Measurements from ENCODE around the gene NFE2L2.
"Not testable (repeated sequence)": the region's sequence is repeated elsewhere in the genome, so short reads cannot be mapped to it uniquely, and the experiment has no call there.

Gene NFE2L2

DNA sequence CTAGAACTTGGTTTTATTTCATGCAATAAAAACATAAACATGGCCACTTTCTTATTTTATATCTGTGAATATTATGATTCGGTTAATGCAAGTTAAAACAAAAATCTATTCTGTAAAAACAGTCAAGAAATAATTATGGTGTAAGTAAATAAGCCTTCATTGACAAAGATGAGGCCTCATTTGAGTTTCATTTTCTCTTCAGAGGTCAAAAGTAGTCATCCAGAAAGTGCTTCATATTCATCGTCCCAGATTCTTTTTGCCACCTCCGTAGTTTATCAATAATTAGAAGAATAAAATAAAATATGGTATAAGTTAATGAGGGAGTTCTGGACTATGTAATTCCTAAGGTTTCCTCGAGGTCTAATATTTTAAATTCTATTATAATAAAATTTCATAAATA is 71.3 kb downstream of the NFE2L2 start:
- TF ChIP-seq, protein P1, sequence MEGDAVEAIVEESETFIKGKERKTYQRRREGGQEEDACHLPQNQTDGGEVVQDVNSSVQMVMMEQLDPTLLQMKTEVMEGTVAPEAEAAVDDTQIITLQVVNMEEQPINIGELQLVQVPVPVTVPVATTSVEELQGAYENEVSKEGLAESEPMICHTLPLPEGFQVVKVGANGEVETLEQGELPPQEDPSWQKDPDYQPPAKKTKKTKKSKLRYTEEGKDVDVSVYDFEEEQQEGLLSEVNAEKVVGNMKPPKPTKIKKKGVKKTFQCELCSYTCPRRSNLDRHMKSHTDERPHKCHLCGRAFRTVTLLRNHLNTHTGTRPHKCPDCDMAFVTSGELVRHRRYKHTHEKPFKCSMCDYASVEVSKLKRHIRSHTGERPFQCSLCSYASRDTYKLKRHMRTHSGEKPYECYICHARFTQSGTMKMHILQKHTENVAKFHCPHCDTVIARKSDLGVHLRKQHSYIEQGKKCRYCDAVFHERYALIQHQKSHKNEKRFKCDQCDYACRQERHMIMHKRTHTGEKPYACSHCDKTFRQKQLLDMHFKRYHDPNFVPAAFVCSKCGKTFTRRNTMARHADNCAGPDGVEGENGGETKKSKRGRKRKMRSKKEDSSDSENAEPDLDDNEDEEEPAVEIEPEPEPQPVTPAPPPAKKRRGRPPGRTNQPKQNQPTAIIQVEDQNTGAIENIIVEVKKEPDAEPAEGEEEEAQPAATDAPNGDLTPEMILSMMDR (IDR thresholded peaks at IDR 0.05; ENCODE audit: extremely low read depth, insufficient read depth, missing control alignments) = no peak
- in situ Hi-C loops (cut with MboI; ENCODE audit: low pct_unique_long_range_greater_than_20kb, low sequenced_read_pairs, unreplicated experiment) = no loop called here
- no peak for DNase-seq (ENCODE audit: low spot score)

DNA sequence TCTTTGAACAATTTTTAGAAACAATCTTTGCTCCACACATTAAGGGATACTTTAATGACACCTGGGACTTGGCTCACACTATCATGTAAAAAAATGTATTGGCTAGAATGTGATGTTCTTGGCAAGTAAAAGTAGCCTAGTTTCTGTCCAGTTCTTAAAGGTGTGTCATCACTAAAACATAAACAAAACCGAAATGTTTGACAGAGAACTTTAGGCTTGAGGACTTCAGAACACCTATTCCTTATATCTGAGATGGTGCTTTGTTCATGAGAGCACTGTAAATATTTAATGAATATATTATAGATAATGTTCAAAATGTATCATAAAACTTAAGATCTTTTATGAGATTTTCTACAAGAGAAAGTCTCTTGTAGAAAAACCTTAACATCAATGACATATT is 71.7 kb downstream of the NFE2L2 start:
- TF ChIP-seq, protein P1 (IDR thresholded peaks at IDR 0.05; ENCODE audit: extremely low read depth, insufficient read depth, missing control alignments) = no peak
- DNase-seq (ENCODE audit: low spot score) = no peak
- in situ Hi-C loops (cut with MboI; ENCODE audit: low pct_unique_long_range_greater_than_20kb, low sequenced_read_pairs, unreplicated experiment) = no loop called here

DNA sequence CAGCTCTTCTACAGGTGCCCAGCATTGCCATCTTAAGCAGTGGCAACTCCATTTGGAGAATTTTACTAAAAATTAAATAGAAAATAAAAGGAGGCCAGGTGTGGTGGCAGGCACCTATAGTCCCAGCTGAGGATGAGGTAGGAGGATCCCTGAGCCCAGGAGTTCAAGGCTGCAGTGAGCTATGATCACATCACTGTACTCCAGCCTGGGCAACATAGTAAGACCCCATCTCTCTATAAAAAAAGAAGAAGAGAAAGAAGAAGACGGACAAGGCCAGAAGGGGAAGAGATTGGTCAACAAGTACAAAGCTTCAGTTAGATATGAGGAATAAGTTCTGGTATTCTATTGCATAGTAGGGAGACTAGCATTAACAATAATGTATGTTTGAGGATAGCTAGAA is 73.6 kb downstream of the NFE2L2 start:
- no peak for DNase-seq (ENCODE audit: low spot score)

DNA sequence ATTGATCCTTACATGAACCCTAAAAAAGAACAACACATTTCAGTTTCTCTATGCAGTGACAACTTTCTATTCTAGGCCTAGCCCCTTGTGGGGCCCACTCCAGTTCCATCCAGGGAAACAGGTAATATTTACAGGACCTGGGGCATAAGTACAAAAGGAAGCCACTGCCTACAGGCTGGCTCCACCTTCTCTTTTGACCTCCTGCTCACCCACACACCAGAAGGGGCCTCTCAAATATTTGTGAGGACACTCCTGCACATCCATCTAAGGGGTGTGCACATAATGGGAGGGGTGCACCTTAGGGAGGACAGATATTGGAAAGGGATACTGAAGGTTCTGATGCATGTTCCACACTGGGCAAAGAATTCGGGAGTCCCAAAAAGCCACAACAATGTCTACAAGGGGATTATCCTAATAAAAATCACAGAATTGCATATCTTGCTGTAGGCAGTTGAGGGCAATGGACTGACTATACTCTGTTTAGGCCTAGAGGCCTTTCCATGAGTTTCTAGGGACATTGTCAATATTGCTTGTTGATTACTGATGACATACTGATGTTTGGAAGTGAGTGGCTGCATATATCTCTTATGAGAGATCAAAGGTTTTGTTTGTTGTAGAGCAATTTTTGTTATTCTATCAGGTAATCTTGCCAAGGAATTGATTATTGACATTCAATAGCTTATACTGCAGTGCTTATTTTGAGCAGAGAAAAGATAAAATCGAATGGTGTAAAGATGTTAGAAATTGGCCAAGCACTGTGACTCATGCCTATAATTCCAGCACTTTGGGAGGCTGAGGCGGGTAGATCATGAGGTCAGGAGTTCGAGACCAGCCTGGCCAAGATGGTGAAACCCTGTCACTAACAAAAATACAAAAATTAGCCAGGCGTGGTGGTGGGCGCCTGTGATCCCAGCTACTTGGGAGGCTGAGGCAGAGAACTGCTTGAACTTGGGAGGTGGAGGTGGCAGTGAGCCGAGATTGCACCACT is 75.8 kb downstream of the NFE2L2 start:
- TF ChIP-seq, protein P1 (IDR thresholded peaks at IDR 0.05; ENCODE audit: extremely low read depth, insufficient read depth, missing control alignments) = no peak
- DNase-seq (ENCODE audit: low spot score) = no peak
- in situ Hi-C loops (cut with MboI; ENCODE audit: low pct_unique_long_range_greater_than_20kb, low sequenced_read_pairs, unreplicated experiment) = no loop called here

More for the DNA sequence above, 73.6 kb downstream of the NFE2L2 start:
- TF ChIP-seq, protein P1 (IDR thresholded peaks at IDR 0.05; ENCODE audit: extremely low read depth, insufficient read depth, missing control alignments) = no peak
- in situ Hi-C loops (cut with MboI; ENCODE audit: low pct_unique_long_range_greater_than_20kb, low sequenced_read_pairs, unreplicated experiment) = no loop called here

DNA sequence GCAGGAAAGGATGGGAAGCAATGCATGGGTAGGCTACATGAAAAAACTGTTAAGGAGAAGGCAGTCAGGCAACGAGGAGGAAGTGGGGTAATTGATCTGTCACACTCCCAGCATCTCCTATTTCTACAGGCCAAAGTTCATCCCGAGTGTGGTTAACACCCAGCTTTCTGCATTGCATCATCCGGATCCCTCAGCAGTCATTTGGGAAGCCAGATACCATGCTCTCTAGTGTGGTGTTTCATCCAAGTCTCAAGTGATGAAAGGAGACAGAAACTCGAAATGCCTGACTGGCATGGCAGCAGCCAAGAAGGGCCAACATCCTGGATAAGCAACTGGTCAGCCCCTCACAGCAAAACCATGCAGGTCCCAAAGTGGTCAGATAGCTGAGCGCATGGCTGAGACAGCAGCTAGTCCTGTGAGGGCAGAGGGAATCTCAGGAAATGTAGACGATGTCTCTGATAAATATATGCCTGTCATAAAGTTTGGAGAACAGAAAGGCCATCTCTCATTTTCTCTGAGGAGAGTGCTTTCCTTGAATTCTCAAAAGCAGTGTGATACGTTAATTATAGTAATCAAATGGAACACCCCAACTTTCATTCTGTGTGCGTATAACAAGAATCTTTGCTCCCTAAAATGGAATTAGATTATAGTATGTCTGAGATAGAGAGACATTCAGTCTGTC is 76.8 kb downstream of the NFE2L2 start:
- TF ChIP-seq, protein P1 (IDR thresholded peaks at IDR 0.05; ENCODE audit: extremely low read depth, insufficient read depth, missing control alignments) = no peak

DNA sequence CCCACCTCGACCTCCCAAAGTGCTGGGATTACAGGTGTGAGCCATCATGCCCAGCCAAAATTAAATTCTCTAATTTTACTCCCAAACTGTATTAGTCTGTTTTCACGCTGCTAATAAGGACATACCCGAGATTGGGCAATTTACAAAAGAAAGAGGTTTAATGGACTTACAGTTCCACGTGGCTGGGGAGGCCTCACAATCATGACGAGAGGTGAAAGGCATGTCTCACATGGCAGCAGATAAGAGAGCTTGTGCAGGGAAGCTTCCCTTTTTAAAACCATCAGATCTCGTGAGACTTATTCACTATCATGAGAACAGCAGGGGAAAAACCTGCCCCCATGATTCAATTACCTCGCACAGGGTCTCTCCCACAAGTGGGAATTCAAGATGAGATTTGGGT is 78.5 kb downstream of the NFE2L2 start:
- DNase-seq (ENCODE audit: low spot score); in situ Hi-C loops (cut with MboI; ENCODE audit: low pct_unique_long_range_greater_than_20kb, low sequenced_read_pairs, unreplicated experiment): not testable (repeated sequence)

More for the DNA sequence above, 76.8 kb downstream of the NFE2L2 start:
- in situ Hi-C loops (cut with MboI; ENCODE audit: low pct_unique_long_range_greater_than_20kb, low sequenced_read_pairs, unreplicated experiment) = no loop called here
- no peak for DNase-seq (ENCODE audit: low spot score)

DNA sequence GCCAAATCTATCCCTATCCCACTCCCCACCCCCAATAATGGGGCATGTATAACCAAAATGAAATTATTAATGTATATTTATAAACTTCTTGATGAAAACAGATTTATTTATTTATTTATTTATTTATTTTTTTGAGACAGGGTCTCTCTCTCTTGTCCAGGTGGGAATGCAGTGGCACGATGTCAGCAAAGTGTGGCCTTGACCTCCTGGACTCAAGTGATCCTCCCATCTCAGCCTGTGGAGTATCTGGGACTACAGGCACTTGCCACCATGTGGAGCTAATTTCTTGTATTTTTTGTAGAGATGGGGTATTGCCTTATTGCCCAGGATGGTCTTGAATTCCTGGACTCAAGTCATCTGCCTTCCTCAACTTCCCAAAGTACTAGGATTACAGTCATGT is 79.9 kb downstream of the NFE2L2 start:
- TF ChIP-seq, protein P1 (IDR thresholded peaks at IDR 0.05; ENCODE audit: extremely low read depth, insufficient read depth, missing control alignments) = no peak
- no peak for DNase-seq (ENCODE audit: low spot score)
- in situ Hi-C loops (cut with MboI; ENCODE audit: low pct_unique_long_range_greater_than_20kb, low sequenced_read_pairs, unreplicated experiment) = no loop called here
